HCT116 (cell line): ENCODE data around the gene DBNL. TPM values are rescaled to one million over a fixed set of nuclear protein-coding genes. Genes with fewer than 3 reads are reported as not detected.

Source experiments
- ATAC-seq: fragments of 200-7000 bp; cut with Tn5 transposase; 2 replicates; pipeline ENCODE4 v1.9.1; 2020; ENCODE audit warnings: mild to moderate bottlenecking, moderate library complexity
- BruUV-seq: library from RNA; stranded (reverse); fragments of 400-500 nt; replicated peaks from 2 replicates; lab custom pipeline; 2021; lab: Mats Ljungman, UMichigan
- CTCF ChIA-PET: fragments of 300-600 bp; sonication (Branson Sonifier 250); formaldehyde crosslinking; loops from one replicate; lab custom pipeline; 2021; ENCODE audit warnings: antibody characterized with exemption; lab: Charles Lee
- POLR2A ChIA-PET: fragments of 300-600, 350-600 bp; sonication (Branson Sonifier 250); formaldehyde crosslinking; loops from one replicate; lab custom pipeline; 2021; ENCODE audit warnings: antibody characterized with exemption; lab: Charles Lee
- RAD21 ChIA-PET, 2 experiments: fragments of 300-600 bp; sonication (Branson Sonifier 250); formaldehyde crosslinking; loops; one replicate each; lab custom pipeline; 2023; ENCODE audit warnings: low total read pairs in 2 of 2; ENCODE audit not compliant: uncharacterized antibody in 2 of 2, unreplicated experiment in 2 of 2, low non-redundant PET in 1 of 2; lab: Charles Lee
- DNase-seq: peaks from one replicate; pipeline ENCODE4 v3.0.0-alpha.2; 2010; ENCODE audit warnings: low read depth, low spot score
- H2AFZ ChIP-seq: fragments of 200-600 bp; shearing (Covaris generic), sonication (generic); 2 replicates; pipeline ENCODE4 v1.6.1; 2017; ENCODE audit warnings: low read depth, mixed run types, mixed read lengths, antibody characterized with exemption, low read length; ENCODE audit not compliant: poor library complexity, severe bottlenecking
- H3K27ac ChIP-seq: 2 replicates; pipeline ENCODE4 v1.5.1; 2012; ENCODE audit warnings: low read depth, low read length
- H3K27me3 ChIP-seq: fragments of 200-600 bp; sonication (generic); 2 replicates; pipeline ENCODE4 v1.6.1; 2016; ENCODE audit warnings: mixed run types, low read length, mixed read lengths; ENCODE audit not compliant: insufficient read depth
- H3K36me3 ChIP-seq, 2 experiments: fragments of 200-500 bp in 1 of 2; fragments of 200-600 bp in 1 of 2; sonication (Bioruptor generic) in 1 of 2; sonication (generic) in 1 of 2; 2 replicates each; pipeline versions ENCODE4 v1.5.1 to v1.6.1; 2014 to 2016; ENCODE audit warnings: low read length in 2 of 2, inconsistent platforms in 1 of 2, mixed read lengths in 1 of 2, mixed run types in 1 of 2; ENCODE audit not compliant: insufficient read depth in 2 of 2, control insufficient read depth in 1 of 2
- H3K4me1 ChIP-seq, 2 experiments: fragments of 200-600 bp in 1 of 2; sonication (generic) in 1 of 2; 2 replicates each; pipeline versions ENCODE4 v1.5.1 to v1.6.1; 2012 to 2017; ENCODE audit warnings: low read length in 2 of 2, inconsistent platforms in 1 of 2, mild to moderate bottlenecking in 1 of 2, mixed read lengths in 1 of 2, mixed run types in 1 of 2, moderate library complexity in 1 of 2; ENCODE audit not compliant: insufficient read depth in 2 of 2, control insufficient read depth in 1 of 2
- H3K4me2 ChIP-seq: fragments of 200-600 bp; sonication (generic); 2 replicates; pipeline ENCODE4 v1.6.1; 2017; ENCODE audit warnings: mixed run types, low read length, mixed read lengths
- H3K4me3 ChIP-seq, 2 experiments: fragments of 200-600 bp in 1 of 2; sonication (generic) in 1 of 2; replicated peaks in 1 of 2; 2 replicates each; pipeline ENCODE4 v1.5.1; 2011 to 2016; ENCODE audit warnings: low read length in 2 of 2, control low read depth in 1 of 2, low read depth in 1 of 2, mild to moderate bottlenecking in 1 of 2, mixed read lengths in 1 of 2, mixed run types in 1 of 2
- H3K79me2 ChIP-seq: fragments of 200-600 bp; sonication (generic); 2 replicates; pipeline ENCODE4 v1.6.1; 2017; ENCODE audit warnings: mild to moderate bottlenecking, mixed run types, low read length, moderate library complexity, mixed read lengths; ENCODE audit not compliant: insufficient read depth
- H3K9ac ChIP-seq: fragments of 200-600 bp; sonication (generic); 2 replicates; pipeline ENCODE4 v1.6.1; 2016; ENCODE audit warnings: low read length, mixed read lengths
- H3K9me2 ChIP-seq: fragments of 200-600 bp; sonication (generic), shearing (Covaris generic); 2 replicates; pipeline ENCODE4 v1.6.1; 2017; ENCODE audit warnings: mixed run types, mild to moderate bottlenecking, moderate library complexity; ENCODE audit not compliant: insufficient read depth
- H3K9me3 ChIP-seq, 2 experiments: fragments of 200-500 bp in 1 of 2; fragments of 200-600 bp in 1 of 2; sonication (Bioruptor generic) in 1 of 2; sonication (generic) in 1 of 2; 2 replicates each; pipeline ENCODE4 v1.6.1; 2014 to 2017; ENCODE audit warnings: low read length in 2 of 2, mixed read lengths in 2 of 2, inconsistent platforms in 1 of 2, low read depth in 1 of 2, mild to moderate bottlenecking in 1 of 2, mixed run types in 1 of 2, moderate library complexity in 1 of 2; ENCODE audit not compliant: control insufficient read depth in 1 of 2, insufficient read depth in 1 of 2
- H4K20me1 ChIP-seq: fragments of 200-600 bp; sonication (generic), shearing (Covaris generic); 2 replicates; pipeline ENCODE4 v1.6.1; 2017; ENCODE audit warnings: mixed run types, mild to moderate bottlenecking, moderate library complexity; ENCODE audit not compliant: insufficient read depth
- EGR1 ChIP-seq: IDR thresholded peaks from 2 replicates; pipeline ENCODE4 v1.6.1; 2012; ENCODE audit warnings: low read depth
- EZH2phosphoT487 ChIP-seq: fragments of 200-600 bp; IDR thresholded peaks from 2 replicates; pipeline ENCODE4 v1.6.1; 2018; ENCODE audit warnings: antibody characterized with exemption, borderline replicate concordance
- FOSL1 ChIP-seq: IDR thresholded peaks from 2 replicates; pipeline ENCODE4 v1.6.1; 2012; ENCODE audit warnings: low read depth
- JUND ChIP-seq: IDR thresholded peaks from 2 replicates; pipeline ENCODE4 v1.6.1; 2012
- POLR2A ChIP-seq: IDR thresholded peaks from 2 replicates; pipeline ENCODE4 v1.7.0; 2011; ENCODE audit warnings: borderline replicate concordance; ENCODE audit not compliant: insufficient read depth, insufficient read length; ENCODE audit errors: extremely low read depth
- POLR2AphosphoS5 ChIP-seq: IDR thresholded peaks from 2 replicates; pipeline ENCODE4 v1.6.1; 2011; ENCODE audit warnings: mild to moderate bottlenecking, low read depth, low read length, moderate library complexity
- RAD21 ChIP-seq: IDR thresholded peaks from 2 replicates; pipeline ENCODE4 v1.6.1; 2012; ENCODE audit warnings: low read depth, mild to moderate bottlenecking
- SIN3A ChIP-seq: IDR thresholded peaks from 2 replicates; pipeline ENCODE4 v1.6.1; 2012; ENCODE audit warnings: low read depth
- SP1 ChIP-seq: IDR thresholded peaks from 2 replicates; pipeline ENCODE4 v1.6.1; 2012; ENCODE audit warnings: low read depth
- SRF ChIP-seq: IDR thresholded peaks from 2 replicates; pipeline ENCODE4 v1.6.1; 2012; ENCODE audit warnings: low read depth
- TCF7L2 ChIP-seq: IDR thresholded peaks from 2 replicates; pipeline ENCODE4 v1.7.0; 2011; ENCODE audit warnings: borderline replicate concordance, inconsistent platforms; ENCODE audit not compliant: insufficient read depth, insufficient read length; ENCODE audit errors: extremely low read depth
- YY1 ChIP-seq: IDR thresholded peaks from 2 replicates; pipeline ENCODE4 v1.6.1; 2011; ENCODE audit warnings: low read length, low read depth, moderate library complexity, mild to moderate bottlenecking; ENCODE audit not compliant: insufficient replicate concordance; ENCODE audit errors: extremely low read depth
- intact Hi-C: fragments of 100-400 bp; cut with micrococcal nuclease; formaldehyde crosslinking; loops from 2 replicates; pipeline ENCODE4 v1.10.0; 2022
- total RNA-seq: library from RNA; stranded (reverse); gene quantifications from one replicate; pipeline ENCODE4 v1.2.1, GENCODE V29; 2021; ENCODE audit not compliant: unreplicated experiment
- TF ChIP-seq, protein P1 (sequence below), 3 experiments: fragments of 200-600 bp in 1 of 3; sonication (generic) in 1 of 3; IDR thresholded peaks in 2 of 3; conservative IDR thresholded peaks in 1 of 3; 2 replicates each; pipeline ENCODE4 v1.5.1; 2012 to 2017; ENCODE audit warnings: low read depth in 2 of 3, low read length in 2 of 3, antibody characterized with exemption in 1 of 3, borderline replicate concordance in 1 of 3, control low read depth in 1 of 3, mild to moderate bottlenecking in 1 of 3, mixed read lengths in 1 of 3, mixed run types in 1 of 3, moderate library complexity in 1 of 3; ENCODE audit not compliant: insufficient read depth in 1 of 3
- TF ChIP-seq, protein P2 (sequence below): IDR thresholded peaks from 2 replicates; pipeline ENCODE4 v1.6.1; 2012

Gene DBNL
- total RNA-seq, 1 experiment from 2014 or later, result 39.4 TPM

DNA sequence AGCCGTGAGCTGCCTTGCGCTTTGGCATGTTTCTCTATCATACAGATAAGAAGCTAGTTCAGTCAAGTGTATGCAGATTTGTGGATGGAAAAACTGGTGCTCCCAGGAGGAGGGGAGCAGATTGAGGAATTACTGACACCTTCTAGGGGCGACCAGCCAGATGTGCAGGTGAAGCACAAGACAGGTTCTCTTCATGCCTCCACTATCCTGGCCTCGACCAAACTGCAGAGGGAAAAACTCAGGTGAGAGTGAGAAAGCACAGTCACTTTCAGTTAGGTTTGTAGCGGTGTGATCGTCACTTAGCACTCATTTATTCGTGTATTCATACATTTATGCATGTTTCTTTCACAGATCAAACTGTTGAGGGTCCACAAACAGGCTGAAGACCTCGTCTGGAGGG is 600 bp upstream of the DBNL start:
- peak overlapping the region; percentile 84 for H3K9ac ChIP-seq
- H3K9me3 ChIP-seq, result no peaks in the 10 kb centered on the region
- intact Hi-C loops, result loop anchor here (1.0 kb wide), 1 partner anchor 25 kb away; no protein-coding TSS in a partner anchor
- peak overlapping the region; percentile 91 for H3K4me2 ChIP-seq
- peak overlapping the region; percentile 90 to 97 for H3K4me3 ChIP-seq
- TSS peak; percentile 92 for BruUV-seq
- peak overlapping the region; percentile 80 for H3K27ac ChIP-seq
- ChIA-PET POLR2A (interaction anchor here (0.8 kb wide), 1 partner anchor 37 kb away, joined by 3 read pairs; no protein-coding TSS in a partner anchor), CTCF (interaction anchor here (1.0 kb wide), 1 partner anchor 24 kb away, joined by 5 read pairs; no protein-coding TSS in a partner anchor), RAD21 (interaction anchor here in 1 of 2 experiments (1.3 kb wide), 1 partner anchor 24 kb away, joined by 4 read pairs; no protein-coding TSS in a partner anchor)
- H3K27me3 ChIP-seq, result no peaks in the 10 kb centered on the region
- H3K9me2 ChIP-seq, result no peaks in the 10 kb centered on the region
- H3K36me3 ChIP-seq, result peaks cover 0 to 3% of the 10 kb centered on the region in 2 experiments; a peak in 1 of 4 replicates
- peaks cover 42% of the 10 kb centered on the region for H3K79me2 ChIP-seq
- H4K20me1 ChIP-seq, result no peaks in the 10 kb centered on the region
- H3K4me1 ChIP-seq, result peaks cover 4 to 22% of the 10 kb centered on the region in 2 experiments; a peak in 2 of 4 replicates
- H2AFZ ChIP-seq, result no peak overlapping the region
- TF ChIP-seq, protein P1, sequence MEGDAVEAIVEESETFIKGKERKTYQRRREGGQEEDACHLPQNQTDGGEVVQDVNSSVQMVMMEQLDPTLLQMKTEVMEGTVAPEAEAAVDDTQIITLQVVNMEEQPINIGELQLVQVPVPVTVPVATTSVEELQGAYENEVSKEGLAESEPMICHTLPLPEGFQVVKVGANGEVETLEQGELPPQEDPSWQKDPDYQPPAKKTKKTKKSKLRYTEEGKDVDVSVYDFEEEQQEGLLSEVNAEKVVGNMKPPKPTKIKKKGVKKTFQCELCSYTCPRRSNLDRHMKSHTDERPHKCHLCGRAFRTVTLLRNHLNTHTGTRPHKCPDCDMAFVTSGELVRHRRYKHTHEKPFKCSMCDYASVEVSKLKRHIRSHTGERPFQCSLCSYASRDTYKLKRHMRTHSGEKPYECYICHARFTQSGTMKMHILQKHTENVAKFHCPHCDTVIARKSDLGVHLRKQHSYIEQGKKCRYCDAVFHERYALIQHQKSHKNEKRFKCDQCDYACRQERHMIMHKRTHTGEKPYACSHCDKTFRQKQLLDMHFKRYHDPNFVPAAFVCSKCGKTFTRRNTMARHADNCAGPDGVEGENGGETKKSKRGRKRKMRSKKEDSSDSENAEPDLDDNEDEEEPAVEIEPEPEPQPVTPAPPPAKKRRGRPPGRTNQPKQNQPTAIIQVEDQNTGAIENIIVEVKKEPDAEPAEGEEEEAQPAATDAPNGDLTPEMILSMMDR (IDR thresholded peaks at IDR 0.05 in 2 of 3, conservative IDR thresholded peaks at IDR 0.05 in 1 of 3; ENCODE audit: borderline replicate concordance in 1 of 3, insufficient read depth in 1 of 3, low read depth in 2 of 3, low read length in 2 of 3), result no peak
- TF ChIP-seq EGR1, result no peak
- no peak for TF ChIP-seq EZH2phosphoT487
- no peak for TF ChIP-seq POLR2A
- no peak for TF ChIP-seq TCF7L2
- TF ChIP-seq FOSL1, result no peak
- TF ChIP-seq SP1, result no peak
- no peak for TF ChIP-seq JUND
- no peak for TF ChIP-seq YY1
- TF ChIP-seq, protein P2, sequence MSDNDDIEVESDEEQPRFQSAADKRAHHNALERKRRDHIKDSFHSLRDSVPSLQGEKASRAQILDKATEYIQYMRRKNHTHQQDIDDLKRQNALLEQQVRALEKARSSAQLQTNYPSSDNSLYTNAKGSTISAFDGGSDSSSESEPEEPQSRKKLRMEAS, result no peak
- no peak for TF ChIP-seq SIN3A
- TF ChIP-seq POLR2AphosphoS5, result no peak
- TF ChIP-seq SRF, result no peak
- no peak for TF ChIP-seq RAD21
- TF ChIP-seq, all 23 proteins: peak for 0
- ATAC-seq (no peak), DNase-seq (no peak)
